GM12878 (cell line): ENCODE measurements around the gene EFNA4. TPM values are rescaled to one million over a fixed set of nuclear protein-coding genes. Genes with fewer than 3 reads are reported as not detected.

Source experiments
- CBFB ChIP-seq: IDR thresholded peaks from 2 replicates; pipeline ENCODE4 v1.6.1; 2016; ENCODE audit warnings: antibody characterized with exemption, low read depth
- CEBPB ChIP-seq, 2 experiments: fragments of 150-350 bp in 1 of 2; IDR thresholded peaks; 2 replicates each; pipeline ENCODE4 v1.6.1; 2012 to 2014; ENCODE audit warnings: low read depth in 2 of 2, low read length in 2 of 2, borderline replicate concordance in 1 of 2, inconsistent platforms in 1 of 2
- CUX1 ChIP-seq: IDR thresholded peaks from 2 replicates; pipeline ENCODE4 v1.6.1; 2012; ENCODE audit warnings: improper control_type of control experiment, low read depth, low read length; ENCODE audit not compliant: insufficient replicate concordance
- E4F1 ChIP-seq: fragments of 450-650 bp; IDR thresholded peaks from 2 replicates; pipeline ENCODE4 v1.6.1; 2018; ENCODE audit warnings: borderline replicate concordance, mild to moderate bottlenecking; ENCODE audit not compliant: partially characterized antibody
- EGR1 ChIP-seq, 2 experiments: IDR thresholded peaks; 1 replicate in 1 of 2; 2 replicates in 1 of 2; pipeline ENCODE4 v1.6.1; 2011 to 2012; ENCODE audit warnings: low read depth in 2 of 2, low read length in 2 of 2, borderline replicate concordance in 1 of 2, mild to moderate bottlenecking in 1 of 2, moderate library complexity in 1 of 2
- ELK1 ChIP-seq: IDR thresholded peaks from 2 replicates; pipeline ENCODE4 v1.6.1; 2012; ENCODE audit warnings: low read depth, low read length, improper control_type of control experiment
- FOXM1 ChIP-seq: IDR thresholded peaks from 2 replicates; pipeline ENCODE4 v1.6.1; 2012; ENCODE audit warnings: low read depth, mild to moderate bottlenecking, inconsistent platforms, low read length, moderate library complexity
- HDAC2 ChIP-seq: fragments of 200-600 bp; sonication (generic); IDR thresholded peaks from 2 replicates; pipeline ENCODE4 v1.6.1; 2017
- HDAC6 ChIP-seq: fragments of 200-600 bp; sonication (generic); IDR thresholded peaks from one replicate; pipeline ENCODE4 v1.8.0; 2017; ENCODE audit warnings: antibody characterized with exemption; ENCODE audit not compliant: unreplicated experiment
- HSF1 ChIP-seq: fragments of 150-350 bp; IDR thresholded peaks from 2 replicates; pipeline ENCODE4 v1.6.1; 2014; ENCODE audit warnings: mild to moderate bottlenecking, low read depth, low read length
- PKNOX1 ChIP-seq: fragments of 450-650 bp; IDR thresholded peaks from 2 replicates; pipeline ENCODE4 v1.6.1; 2016; ENCODE audit warnings: mild to moderate bottlenecking
- SREBF2 ChIP-seq: IDR thresholded peaks from 2 replicates; pipeline ENCODE4 v1.6.1; 2012; ENCODE audit warnings: mild to moderate bottlenecking, low read length
- SUPT20H ChIP-seq: IDR thresholded peaks from 2 replicates; pipeline ENCODE4 v1.6.1; 2011; ENCODE audit warnings: low read depth, mild to moderate bottlenecking, low read length, moderate library complexity, borderline replicate concordance; ENCODE audit not compliant: control insufficient read depth
- USF1 ChIP-seq: IDR thresholded peaks from 2 replicates; pipeline ENCODE4 v1.6.1; 2011; ENCODE audit warnings: borderline replicate concordance, low read depth, mild to moderate bottlenecking, moderate library complexity, mixed read lengths, low read length; ENCODE audit not compliant: insufficient read depth; ENCODE audit errors: extremely low read length
- ZBED1 ChIP-seq: IDR thresholded peaks from 2 replicates; pipeline ENCODE4 v1.6.1; 2016; ENCODE audit warnings: borderline replicate concordance
- polyA plus RNA-seq, 11 experiments: library from polyadenylated mRNA; depleted of rRNA in 4 of 11; unstranded in 6 of 11; stranded (reverse) in 5 of 11; fragments of >200 nt; fragmentation: Nextera tagmentation in 4 of 11; fragmentation: Illumina TruSeq in 1 of 11; extraction: Ambion mirVana in 4 of 11; extraction: Trizol in 1 of 11; gene quantifications; 1 replicate in 1 of 11; 2 replicates in 10 of 11; pipeline versions ENCODE4 v1.2.1 to v1.2.3, GENCODE V29; 2011 to 2016; ENCODE audit warnings: inconsistent platforms in 2 of 11, missing spikeins in 2 of 11, low read depth in 1 of 11
- total RNA-seq, 4 experiments: library from RNA; depleted of rRNA in 3 of 4; stranded (reverse); fragments of >200 nt in 3 of 4; fragmentation: Illumina TruSeq in 1 of 4; extraction: Trizol in 1 of 4; gene quantifications; 2 replicates each; pipeline versions ENCODE4 v1.2.1 to v1.2.3, GENCODE V29; 2013 to 2021

EFNA4 gene
- total and polyA plus RNA-seq, 10 of the 15 experiments (the other 5 are each of a cell fraction or from before 2014, with no cell fraction given) = 0.52 to 14.1 (median 4.8) TPM

GRCh38 chr1:155050560-155051341 is 12.8 kb upstream of the EFNA4 start, which contains the start of gene ADAM15 (continued):
- TF ChIP-seq CUX1 = no peak
- TF ChIP-seq SREBF2 = no peak
- TF ChIP-seq ZBED1 = no peak
- no peak for TF ChIP-seq FOXM1
- TF ChIP-seq HSF1 = no peak
- TF ChIP-seq EGR1 (IDR thresholded peaks at IDR 0.05; ENCODE audit: borderline replicate concordance in 1 of 2, low read depth in 2 of 2, low read length in 2 of 2) = peak in 1 of 2 experiments; percentile 63; a peak in 2 of 3 replicates
- TF ChIP-seq PKNOX1 = no peak; the same call in 1 of the 2 replicates
- TF ChIP-seq USF1 = no peak
- TF ChIP-seq CEBPB (IDR thresholded peaks at IDR 0.05; ENCODE audit: borderline replicate concordance in 1 of 2, low read depth in 2 of 2, low read length in 2 of 2) = no peak
- TF ChIP-seq CBFB = no peak
- no peak for TF ChIP-seq HDAC6
- no peak for TF ChIP-seq SUPT20H
- no peak for TF ChIP-seq ELK1
- TF ChIP-seq E4F1 = no peak
- TF ChIP-seq HDAC2 = no peak
